GM23338 (cell line): Measurements from ENCODE around the gene TTC21B. TPM values are rescaled to one million over a fixed set of nuclear protein-coding genes. Genes with fewer than 3 reads are reported as not detected.

Experiments used
- ATAC-seq: fragments of 200-7000 bp; cut with Tn5 transposase; 3 replicates; pipeline ENCODE4 v1.9.1; 2020
- DNase-seq: peaks from one replicate; pipeline ENCODE4 v3.0.0-alpha.2; 2015; ENCODE audit warnings: low spot score
- H2AFZ ChIP-seq: fragments of 200-600 bp; sonication (generic); 2 replicates; pipeline ENCODE4 v1.8.0; 2016; ENCODE audit warnings: antibody characterized with exemption, mild to moderate bottlenecking, moderate library complexity
- H3F3A ChIP-seq: fragments of 200-600 bp; sonication (generic); replicated peaks from 2 replicates; pipeline ENCODE4 v1.8.0; 2017; ENCODE audit warnings: antibody characterized with exemption, mixed run types, low read depth
- H3K27ac ChIP-seq: fragments of 200-600 bp; sonication (generic); 2 replicates; pipeline ENCODE4 v1.6.1; 2016; ENCODE audit warnings: low read depth
- H3K27me3 ChIP-seq: fragments of 200-600 bp; sonication (generic); 2 replicates; pipeline ENCODE4 v1.8.0; 2016; ENCODE audit warnings: mild to moderate bottlenecking, mixed run types, moderate library complexity; ENCODE audit not compliant: insufficient read depth
- H3K36me3 ChIP-seq: fragments of 200-600 bp; sonication (generic); 2 replicates; pipeline ENCODE4 v1.8.0; 2016; ENCODE audit warnings: mild to moderate bottlenecking; ENCODE audit not compliant: insufficient read depth
- H3K4me1 ChIP-seq: fragments of 200-600 bp; sonication (generic); 2 replicates; pipeline ENCODE4 v1.8.0; 2016; ENCODE audit warnings: mild to moderate bottlenecking, moderate library complexity; ENCODE audit not compliant: insufficient read depth
- H3K4me2 ChIP-seq: fragments of 200-600 bp; sonication (generic); 2 replicates; pipeline ENCODE4 v1.7.1; 2017; ENCODE audit warnings: mixed run types
- H3K4me3 ChIP-seq: fragments of 200-600 bp; sonication (generic); 2 replicates; pipeline ENCODE4 v1.6.1; 2016; ENCODE audit warnings: mixed run types
- H3K79me2 ChIP-seq: fragments of 200-600 bp; sonication (generic); replicated peaks from 2 replicates; pipeline ENCODE4 v1.8.0; 2017; ENCODE audit warnings: mild to moderate bottlenecking; ENCODE audit not compliant: insufficient read depth
- H3K9me2 ChIP-seq: fragments of 200-600 bp; sonication (generic); 2 replicates; pipeline ENCODE4 v1.8.0; 2017; ENCODE audit not compliant: insufficient read depth
- H4K20me1 ChIP-seq: fragments of 200-600 bp; sonication (generic); replicated peaks from 2 replicates; pipeline ENCODE4 v1.8.0; 2017; ENCODE audit warnings: mild to moderate bottlenecking; ENCODE audit not compliant: insufficient read depth
- H3K27ac Mint-ChIP-seq: 2 replicates; pipeline ENCODE4 v1.8.0; 2020; ENCODE audit warnings: inconsistent platforms, mild to moderate bottlenecking, moderate library complexity, mixed read lengths
- H3K27me3 Mint-ChIP-seq: 3 replicates; pipeline ENCODE4 v1.8.0; 2022; ENCODE audit warnings: low read depth, mild to moderate bottlenecking, moderate library complexity, mixed read lengths, inconsistent platforms; ENCODE audit not compliant: insufficient read depth, poor library complexity
- H3K36me3 Mint-ChIP-seq: 3 replicates; pipeline ENCODE4 v1.8.0; 2021; ENCODE audit warnings: low read depth, mild to moderate bottlenecking, inconsistent platforms, moderate library complexity, mixed read lengths
- H3K4me1 Mint-ChIP-seq: 3 replicates; pipeline ENCODE4 v1.8.0; 2020; ENCODE audit warnings: mild to moderate bottlenecking, inconsistent platforms, mixed read lengths
- H3K4me3 Mint-ChIP-seq: 3 replicates; pipeline ENCODE4 v1.8.0; 2021; ENCODE audit warnings: moderate library complexity, mild to moderate bottlenecking, inconsistent platforms, mixed read lengths
- H3K9me3 Mint-ChIP-seq: 3 replicates; pipeline ENCODE4 v1.8.0; 2020; ENCODE audit warnings: moderate library complexity, mild to moderate bottlenecking, inconsistent platforms, mixed read lengths
- CREB1 ChIP-seq: fragments of 250-450 bp; sonication (Bioruptor Pico); IDR thresholded peaks from 2 replicates; pipeline ENCODE4 v1.5.0; 2020; ENCODE audit warnings: low read depth, mild to moderate bottlenecking, moderate library complexity
- EZH2 ChIP-seq: fragments of 200-600 bp; sonication (generic); IDR thresholded peaks from one replicate; pipeline ENCODE4 v1.8.0; 2017; ENCODE audit warnings: antibody characterized with exemption, mild to moderate bottlenecking, low read depth; ENCODE audit not compliant: unreplicated experiment
- EZH2phosphoT487 ChIP-seq: fragments of 200-600 bp; sonication (generic); IDR thresholded peaks from one replicate; pipeline ENCODE4 v1.8.1; 2018; ENCODE audit warnings: antibody characterized with exemption; ENCODE audit not compliant: unreplicated experiment
- JUNB ChIP-seq: IDR thresholded peaks from one replicate; pipeline ENCODE4 v1.6.1; 2016; ENCODE audit warnings: antibody characterized with exemption; ENCODE audit not compliant: unreplicated experiment
- NANOG ChIP-seq: IDR thresholded peaks from 2 replicates; pipeline ENCODE4 v1.6.1; 2016; ENCODE audit warnings: antibody characterized with exemption, borderline replicate concordance
- POLR2AphosphoS5 ChIP-seq: IDR thresholded peaks from 2 replicates; pipeline ENCODE4 v1.6.1; 2016; ENCODE audit warnings: antibody characterized with exemption, low read depth
- STAT1 ChIP-seq: IDR thresholded peaks from one replicate; pipeline ENCODE4 v1.6.1; 2016; ENCODE audit warnings: antibody characterized with exemption; ENCODE audit not compliant: unreplicated experiment
- ZNF114 ChIP-seq: fragments of 250-450 bp; sonication (Bioruptor Pico); IDR thresholded peaks from 2 replicates; pipeline ENCODE4 v1.5.0; 2020; ENCODE audit warnings: mild to moderate bottlenecking, moderate library complexity
- ZNF331 ChIP-seq: fragments of 250-450 bp; sonication (Bioruptor Pico); IDR thresholded peaks from 2 replicates; pipeline ENCODE4 v1.5.0; 2020; ENCODE audit warnings: low read depth, mild to moderate bottlenecking, moderate library complexity
- polyA plus RNA-seq: library from polyadenylated mRNA; unstranded; fragments of >200 nt; fragmentation: Nextera tagmentation; extraction: Ambion mirVana; gene quantifications from 2 replicates; pipeline ENCODE4 v1.2.1, GENCODE V29; 2016
- total RNA-seq: library from RNA; depleted of rRNA; stranded (reverse); fragments of >200 nt; shearing (Covaris generic); gene quantifications from 2 replicates; pipeline ENCODE4 v1.2.3, GENCODE V29; 2014
- TF ChIP-seq, protein P1 (sequence below): IDR thresholded peaks from 2 replicates; pipeline ENCODE4 v1.6.1; 2016; ENCODE audit warnings: antibody characterized with exemption
- TF ChIP-seq, protein P2 (sequence below): fragments of 250-450 bp; sonication (Bioruptor Pico); IDR thresholded peaks from 2 replicates; pipeline ENCODE4 v1.5.0; 2020; ENCODE audit warnings: mild to moderate bottlenecking, moderate library complexity
- TF ChIP-seq, protein P3 (sequence below), 2 experiments: fragments of 200-600 bp in 1 of 2; sonication (generic) in 1 of 2; conservative IDR thresholded peaks; 2 replicates each; pipeline versions ENCODE4 v1.5.1 to v1.6.1; 2016 to 2017; ENCODE audit warnings: antibody characterized with exemption in 2 of 2, low read depth in 2 of 2, mild to moderate bottlenecking in 2 of 2, moderate library complexity in 1 of 2
- TF ChIP-seq, protein P4 (sequence below): IDR thresholded peaks from one replicate; pipeline ENCODE4 v1.6.1; 2018; ENCODE audit warnings: antibody characterized with exemption; ENCODE audit not compliant: unreplicated experiment

Gene TTC21B
- total and polyA plus RNA-seq, 2 experiments from 2014 or later = 10.1 to 32.8 TPM

DNA sequence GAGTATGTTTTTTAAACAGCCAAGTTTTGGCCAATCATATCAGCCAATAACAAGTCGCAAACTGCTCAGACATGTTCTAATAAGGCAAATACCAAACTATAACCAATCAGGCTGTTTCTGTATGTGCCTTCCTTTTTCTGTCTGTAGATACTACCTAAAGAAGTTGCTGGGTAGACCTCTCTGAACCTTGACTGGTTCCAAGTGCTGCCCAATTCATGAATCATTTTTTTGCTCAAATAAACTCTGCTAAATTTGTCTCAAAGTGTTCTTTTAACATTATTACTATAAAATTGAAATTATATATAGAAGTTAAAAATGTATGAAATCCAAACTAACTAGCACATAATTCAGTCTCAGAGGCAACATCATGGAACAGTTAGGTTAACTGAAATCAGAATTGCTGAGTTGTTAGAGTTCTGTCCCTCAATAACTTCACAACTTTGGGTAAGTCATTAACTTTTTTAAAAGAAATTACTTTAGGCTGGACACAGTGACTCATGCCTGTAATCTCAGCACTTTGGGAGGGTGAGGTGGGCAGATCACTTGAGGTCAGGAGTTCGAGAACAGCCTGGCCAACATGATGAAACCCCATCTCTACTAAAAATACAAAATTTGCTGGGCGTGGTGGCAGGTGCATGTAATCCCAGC, 4.9 kb upstream of the TTC21B start:
- Histone ChIP-seq H3F3A (no peaks in the 10 kb centered on the region), H3K27ac (no peak overlapping the region), H3K4me3 (no peak overlapping the region), H3K9me2 (no peaks in the 10 kb centered on the region), H3K79me2 (no peaks in the 10 kb centered on the region), H3K27me3 (no peaks in the 10 kb centered on the region), H4K20me1 (no peaks in the 10 kb centered on the region), H3K4me1 (peaks cover 5% of the 10 kb centered on the region), H2AFZ (no peak overlapping the region), H3K36me3 (no peaks in the 10 kb centered on the region), H3K4me2 (no peak overlapping the region)
- no peak for ATAC-seq
- no peak overlapping the region for H3K4me3 Mint-ChIP-seq
- H3K4me1 Mint-ChIP-seq = peaks cover 3% of the 10 kb centered on the region; the same call in 2 of the 3 replicates
- H3K9me3 Mint-ChIP-seq = peaks cover 7% of the 10 kb centered on the region
- TF ChIP-seq, protein P1, sequence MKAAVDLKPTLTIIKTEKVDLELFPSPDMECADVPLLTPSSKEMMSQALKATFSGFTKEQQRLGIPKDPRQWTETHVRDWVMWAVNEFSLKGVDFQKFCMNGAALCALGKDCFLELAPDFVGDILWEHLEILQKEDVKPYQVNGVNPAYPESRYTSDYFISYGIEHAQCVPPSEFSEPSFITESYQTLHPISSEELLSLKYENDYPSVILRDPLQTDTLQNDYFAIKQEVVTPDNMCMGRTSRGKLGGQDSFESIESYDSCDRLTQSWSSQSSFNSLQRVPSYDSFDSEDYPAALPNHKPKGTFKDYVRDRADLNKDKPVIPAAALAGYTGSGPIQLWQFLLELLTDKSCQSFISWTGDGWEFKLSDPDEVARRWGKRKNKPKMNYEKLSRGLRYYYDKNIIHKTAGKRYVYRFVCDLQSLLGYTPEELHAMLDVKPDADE = no peak
- TF ChIP-seq, protein P2, sequence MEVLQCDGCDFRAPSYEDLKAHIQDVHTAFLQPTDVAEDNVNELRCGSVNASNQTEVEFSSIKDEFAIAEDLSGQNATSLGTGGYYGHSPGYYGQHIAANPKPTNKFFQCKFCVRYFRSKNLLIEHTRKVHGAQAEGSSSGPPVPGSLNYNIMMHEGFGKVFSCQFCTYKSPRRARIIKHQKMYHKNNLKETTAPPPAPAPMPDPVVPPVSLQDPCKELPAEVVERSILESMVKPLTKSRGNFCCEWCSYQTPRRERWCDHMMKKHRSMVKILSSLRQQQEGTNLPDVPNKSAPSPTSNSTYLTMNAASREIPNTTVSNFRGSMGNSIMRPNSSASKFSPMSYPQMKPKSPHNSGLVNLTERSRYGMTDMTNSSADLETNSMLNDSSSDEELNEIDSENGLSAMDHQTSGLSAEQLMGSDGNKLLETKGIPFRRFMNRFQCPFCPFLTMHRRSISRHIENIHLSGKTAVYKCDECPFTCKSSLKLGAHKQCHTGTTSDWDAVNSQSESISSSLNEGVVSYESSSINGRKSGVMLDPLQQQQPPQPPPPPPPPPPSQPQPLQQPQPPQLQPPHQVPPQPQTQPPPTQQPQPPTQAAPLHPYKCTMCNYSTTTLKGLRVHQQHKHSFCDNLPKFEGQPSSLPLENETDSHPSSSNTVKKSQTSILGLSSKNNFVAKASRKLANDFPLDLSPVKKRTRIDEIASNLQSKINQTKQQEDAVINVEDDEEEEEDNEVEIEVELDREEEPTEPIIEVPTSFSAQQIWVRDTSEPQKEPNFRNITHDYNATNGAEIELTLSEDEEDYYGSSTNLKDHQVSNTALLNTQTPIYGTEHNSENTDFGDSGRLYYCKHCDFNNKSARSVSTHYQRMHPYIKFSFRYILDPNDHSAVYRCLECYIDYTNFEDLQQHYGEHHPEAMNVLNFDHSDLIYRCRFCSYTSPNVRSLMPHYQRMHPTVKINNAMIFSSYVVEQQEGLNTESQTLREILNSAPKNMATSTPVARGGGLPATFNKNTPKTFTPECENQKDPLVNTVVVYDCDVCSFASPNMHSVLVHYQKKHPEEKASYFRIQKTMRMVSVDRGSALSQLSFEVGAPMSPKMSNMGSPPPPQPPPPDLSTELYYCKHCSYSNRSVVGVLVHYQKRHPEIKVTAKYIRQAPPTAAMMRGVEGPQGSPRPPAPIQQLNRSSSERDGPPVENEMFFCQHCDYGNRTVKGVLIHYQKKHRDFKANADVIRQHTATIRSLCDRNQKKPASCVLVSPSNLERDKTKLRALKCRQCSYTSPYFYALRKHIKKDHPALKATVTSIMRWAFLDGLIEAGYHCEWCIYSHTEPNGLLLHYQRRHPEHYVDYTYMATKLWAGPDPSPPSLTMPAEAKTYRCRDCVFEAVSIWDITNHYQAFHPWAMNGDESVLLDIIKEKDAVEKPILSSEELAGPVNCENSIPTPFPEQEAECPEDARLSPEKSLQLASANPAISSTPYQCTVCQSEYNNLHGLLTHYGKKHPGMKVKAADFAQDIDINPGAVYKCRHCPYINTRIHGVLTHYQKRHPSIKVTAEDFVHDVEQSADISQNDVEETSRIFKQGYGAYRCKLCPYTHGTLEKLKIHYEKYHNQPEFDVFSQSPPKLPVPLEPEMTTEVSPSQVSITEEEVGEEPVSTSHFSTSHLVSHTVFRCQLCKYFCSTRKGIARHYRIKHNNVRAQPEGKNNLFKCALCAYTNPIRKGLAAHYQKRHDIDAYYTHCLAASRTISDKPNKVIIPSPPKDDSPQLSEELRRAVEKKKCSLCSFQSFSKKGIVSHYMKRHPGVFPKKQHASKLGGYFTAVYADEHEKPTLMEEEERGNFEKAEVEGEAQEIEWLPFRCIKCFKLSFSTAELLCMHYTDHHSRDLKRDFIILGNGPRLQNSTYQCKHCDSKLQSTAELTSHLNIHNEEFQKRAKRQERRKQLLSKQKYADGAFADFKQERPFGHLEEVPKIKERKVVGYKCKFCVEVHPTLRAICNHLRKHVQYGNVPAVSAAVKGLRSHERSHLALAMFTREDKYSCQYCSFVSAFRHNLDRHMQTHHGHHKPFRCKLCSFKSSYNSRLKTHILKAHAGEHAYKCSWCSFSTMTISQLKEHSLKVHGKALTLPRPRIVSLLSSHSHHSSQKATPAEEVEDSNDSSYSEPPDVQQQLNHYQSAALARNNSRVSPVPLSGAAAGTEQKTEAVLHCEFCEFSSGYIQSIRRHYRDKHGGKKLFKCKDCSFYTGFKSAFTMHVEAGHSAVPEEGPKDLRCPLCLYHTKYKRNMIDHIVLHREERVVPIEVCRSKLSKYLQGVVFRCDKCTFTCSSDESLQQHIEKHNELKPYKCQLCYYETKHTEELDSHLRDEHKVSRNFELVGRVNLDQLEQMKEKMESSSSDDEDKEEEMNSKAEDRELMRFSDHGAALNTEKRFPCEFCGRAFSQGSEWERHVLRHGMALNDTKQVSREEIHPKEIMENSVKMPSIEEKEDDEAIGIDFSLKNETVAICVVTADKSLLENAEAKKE (CRISPR knock-in tag) = no peak
- TF ChIP-seq ZNF114 (CRISPR knock-in tag) (no peak), CREB1 (no peak), NANOG (no peak), JUNB (no peak), STAT1 (no peak), EZH2phosphoT487 (no peak), EZH2 (no peak), ZNF331 (CRISPR knock-in tag) (no peak), POLR2AphosphoS5 (no peak)
- TF ChIP-seq, protein P3, sequence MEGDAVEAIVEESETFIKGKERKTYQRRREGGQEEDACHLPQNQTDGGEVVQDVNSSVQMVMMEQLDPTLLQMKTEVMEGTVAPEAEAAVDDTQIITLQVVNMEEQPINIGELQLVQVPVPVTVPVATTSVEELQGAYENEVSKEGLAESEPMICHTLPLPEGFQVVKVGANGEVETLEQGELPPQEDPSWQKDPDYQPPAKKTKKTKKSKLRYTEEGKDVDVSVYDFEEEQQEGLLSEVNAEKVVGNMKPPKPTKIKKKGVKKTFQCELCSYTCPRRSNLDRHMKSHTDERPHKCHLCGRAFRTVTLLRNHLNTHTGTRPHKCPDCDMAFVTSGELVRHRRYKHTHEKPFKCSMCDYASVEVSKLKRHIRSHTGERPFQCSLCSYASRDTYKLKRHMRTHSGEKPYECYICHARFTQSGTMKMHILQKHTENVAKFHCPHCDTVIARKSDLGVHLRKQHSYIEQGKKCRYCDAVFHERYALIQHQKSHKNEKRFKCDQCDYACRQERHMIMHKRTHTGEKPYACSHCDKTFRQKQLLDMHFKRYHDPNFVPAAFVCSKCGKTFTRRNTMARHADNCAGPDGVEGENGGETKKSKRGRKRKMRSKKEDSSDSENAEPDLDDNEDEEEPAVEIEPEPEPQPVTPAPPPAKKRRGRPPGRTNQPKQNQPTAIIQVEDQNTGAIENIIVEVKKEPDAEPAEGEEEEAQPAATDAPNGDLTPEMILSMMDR (conservative IDR thresholded peaks at IDR 0.05; ENCODE audit: low read depth in 2 of 2) = no peak
- TF ChIP-seq, protein P4, sequence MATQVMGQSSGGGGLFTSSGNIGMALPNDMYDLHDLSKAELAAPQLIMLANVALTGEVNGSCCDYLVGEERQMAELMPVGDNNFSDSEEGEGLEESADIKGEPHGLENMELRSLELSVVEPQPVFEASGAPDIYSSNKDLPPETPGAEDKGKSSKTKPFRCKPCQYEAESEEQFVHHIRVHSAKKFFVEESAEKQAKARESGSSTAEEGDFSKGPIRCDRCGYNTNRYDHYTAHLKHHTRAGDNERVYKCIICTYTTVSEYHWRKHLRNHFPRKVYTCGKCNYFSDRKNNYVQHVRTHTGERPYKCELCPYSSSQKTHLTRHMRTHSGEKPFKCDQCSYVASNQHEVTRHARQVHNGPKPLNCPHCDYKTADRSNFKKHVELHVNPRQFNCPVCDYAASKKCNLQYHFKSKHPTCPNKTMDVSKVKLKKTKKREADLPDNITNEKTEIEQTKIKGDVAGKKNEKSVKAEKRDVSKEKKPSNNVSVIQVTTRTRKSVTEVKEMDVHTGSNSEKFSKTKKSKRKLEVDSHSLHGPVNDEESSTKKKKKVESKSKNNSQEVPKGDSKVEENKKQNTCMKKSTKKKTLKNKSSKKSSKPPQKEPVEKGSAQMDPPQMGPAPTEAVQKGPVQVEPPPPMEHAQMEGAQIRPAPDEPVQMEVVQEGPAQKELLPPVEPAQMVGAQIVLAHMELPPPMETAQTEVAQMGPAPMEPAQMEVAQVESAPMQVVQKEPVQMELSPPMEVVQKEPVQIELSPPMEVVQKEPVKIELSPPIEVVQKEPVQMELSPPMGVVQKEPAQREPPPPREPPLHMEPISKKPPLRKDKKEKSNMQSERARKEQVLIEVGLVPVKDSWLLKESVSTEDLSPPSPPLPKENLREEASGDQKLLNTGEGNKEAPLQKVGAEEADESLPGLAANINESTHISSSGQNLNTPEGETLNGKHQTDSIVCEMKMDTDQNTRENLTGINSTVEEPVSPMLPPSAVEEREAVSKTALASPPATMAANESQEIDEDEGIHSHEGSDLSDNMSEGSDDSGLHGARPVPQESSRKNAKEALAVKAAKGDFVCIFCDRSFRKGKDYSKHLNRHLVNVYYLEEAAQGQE = no peak
- H3K27ac Mint-ChIP-seq = no peak overlapping the region
- peaks cover 4% of the 10 kb centered on the region for H3K27me3 Mint-ChIP-seq
- H3K36me3 Mint-ChIP-seq = no peaks in the 10 kb centered on the region
- no peak for DNase-seq
